SJCRH30 (cell line): ENCODE data around the gene ZSCAN1. TPM values are rescaled to one million over a fixed set of nuclear protein-coding genes. Genes with fewer than 3 reads are reported as not detected.

Source experiments
- DNase-seq, 2 experiments: peaks; one replicate each; pipeline ENCODE4 v3.0.0-alpha.2; 2015 to 2020
- H3K27ac ChIP-seq: fragments of 250-450 bp; sonication (Bioruptor Pico); 2 replicates; pipeline ENCODE4 v1.5.1; 2020; ENCODE audit warnings: mild to moderate bottlenecking, moderate library complexity
- H3K27me3 ChIP-seq: fragments of 250-450 bp; sonication (Bioruptor Pico); 2 replicates; pipeline ENCODE4 v1.5.1; 2020; ENCODE audit warnings: mild to moderate bottlenecking, moderate library complexity
- H3K36me3 ChIP-seq: fragments of 250-450 bp; sonication (Bioruptor Pico); 2 replicates; pipeline ENCODE4 v1.5.1; 2020; ENCODE audit warnings: mild to moderate bottlenecking, moderate library complexity
- H3K4me1 ChIP-seq: fragments of 250-450 bp; sonication (Bioruptor Pico); 2 replicates; pipeline ENCODE4 v1.5.1; 2020; ENCODE audit warnings: mild to moderate bottlenecking, moderate library complexity
- H3K4me3 ChIP-seq: fragments of 250-450 bp; sonication (Bioruptor Pico); 2 replicates; pipeline ENCODE4 v1.5.1; 2020; ENCODE audit warnings: mild to moderate bottlenecking, moderate library complexity
- H3K9me3 ChIP-seq: fragments of 250-450 bp; sonication (Bioruptor Pico); replicated peaks from 2 replicates; pipeline ENCODE4 v1.5.1; 2020; ENCODE audit warnings: mild to moderate bottlenecking, moderate library complexity
- total RNA-seq: library from RNA; depleted of rRNA; stranded (reverse); fragments of >200 nt; shearing (Covaris generic); gene quantifications from 2 replicates; pipeline ENCODE4 v1.2.3, GENCODE V29; 2014

Gene ZSCAN1
- total RNA-seq, 1 experiment from 2014 or later: not detected

DNA sequence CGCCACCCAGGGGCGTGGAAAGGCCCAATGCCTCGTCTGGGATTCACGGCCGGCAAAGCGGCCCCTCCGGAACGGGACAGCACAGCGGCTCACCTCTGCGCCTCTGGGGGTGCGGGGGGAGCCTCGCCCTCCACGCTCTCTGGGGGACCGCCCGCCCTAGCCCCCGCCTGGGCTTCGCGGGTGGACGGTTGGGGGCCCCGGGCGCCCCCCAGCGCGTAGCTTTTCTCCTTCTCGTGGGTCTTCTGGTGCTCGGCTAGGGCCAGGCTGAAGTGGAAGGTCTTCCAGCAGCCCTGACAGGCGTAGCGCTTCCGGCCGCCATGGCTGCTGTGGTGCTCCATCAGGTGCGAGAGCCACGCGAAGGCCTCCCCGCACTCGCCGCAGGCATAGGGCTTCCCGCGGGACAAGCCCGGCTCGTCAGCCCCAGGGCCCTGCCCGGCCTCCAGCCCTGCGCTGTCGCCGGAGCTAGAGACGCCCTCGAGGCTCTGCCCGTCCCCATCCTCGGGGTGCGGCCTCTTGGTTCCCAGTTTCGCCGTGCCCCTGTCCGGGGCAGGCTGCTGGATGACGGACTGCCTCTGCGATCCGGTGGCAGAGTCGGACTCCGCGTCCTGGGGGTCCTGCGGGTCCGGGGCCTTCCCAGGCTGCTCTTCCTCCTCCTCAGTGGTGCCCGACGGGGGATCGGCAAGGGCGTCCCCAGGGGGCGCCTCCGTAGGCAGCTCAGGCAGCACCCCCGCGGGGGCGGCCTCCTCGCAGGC is 50.9 kb downstream of the ZSCAN1 start:
- no peak overlapping the region for H3K4me3 ChIP-seq
- H3K36me3 ChIP-seq: no peaks in the 10 kb centered on the region
- H3K27me3 ChIP-seq: no peaks in the 10 kb centered on the region
- no peaks in the 10 kb centered on the region for H3K4me1 ChIP-seq
- H3K9me3 ChIP-seq: no peaks in the 10 kb centered on the region; the same call in 1 of the 2 replicates
- no peak for DNase-seq
- H3K27ac ChIP-seq: no peak overlapping the region

GRCh38 chr19:58085348-58085875 is 51.6 kb downstream of the ZSCAN1 start:
- Histone ChIP-seq H3K36me3 (no peaks in the 10 kb centered on the region), H3K4me1 (no peaks in the 10 kb centered on the region), H3K27me3 (no peaks in the 10 kb centered on the region), H3K9me3 (no peaks in the 10 kb centered on the region; the same call in 1 of the 2 replicates), H3K4me3 (no peak overlapping the region), H3K27ac (no peak overlapping the region)
- DNase-seq: no peak

DNA sequence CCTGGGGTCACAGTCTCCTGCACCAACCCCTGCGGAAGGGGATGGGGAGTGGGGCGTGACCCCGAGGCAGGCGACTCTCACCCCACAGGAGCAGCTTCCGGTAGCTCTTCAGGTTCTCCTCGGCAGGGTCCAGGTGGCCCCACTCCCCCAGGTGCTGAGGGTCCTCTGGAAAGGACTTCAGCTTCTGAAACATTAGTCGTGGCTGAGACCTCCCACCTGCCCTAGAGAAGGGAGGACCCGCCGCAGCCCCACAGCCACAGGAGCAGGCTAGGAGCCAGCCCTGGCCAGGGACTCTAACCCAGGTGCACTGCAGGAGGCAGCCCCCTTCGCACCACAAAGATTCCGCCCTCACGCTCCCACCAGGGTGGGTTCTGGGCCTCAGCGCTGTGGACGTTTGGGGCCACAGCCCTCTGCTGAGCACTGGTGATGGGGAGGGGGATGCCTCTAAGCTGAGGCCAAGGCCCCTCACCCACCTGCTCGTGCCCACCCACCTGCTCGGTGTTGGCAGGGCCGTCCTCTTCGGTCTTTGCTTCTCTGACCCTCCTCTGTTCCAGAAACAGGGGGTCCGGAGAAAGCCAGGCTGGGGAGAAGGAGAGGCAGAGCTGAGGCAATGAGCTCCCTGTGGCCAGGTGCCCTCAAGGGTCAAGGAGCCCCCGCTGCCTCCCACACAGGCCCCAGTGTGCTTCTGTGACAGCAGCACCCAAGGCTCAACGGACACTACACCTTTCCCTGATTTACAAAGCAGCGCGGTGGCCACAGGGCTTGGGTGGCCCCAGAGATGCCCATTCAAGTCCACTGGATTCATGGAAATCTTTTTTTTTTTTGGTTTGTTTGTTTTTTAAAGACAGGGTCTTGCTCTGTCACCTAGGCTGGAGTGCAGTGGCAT is 53.2 kb downstream of the ZSCAN1 start:
- Histone ChIP-seq H3K9me3 (no peaks in the 10 kb centered on the region; the same call in 1 of the 2 replicates), H3K27me3 (no peaks in the 10 kb centered on the region), H3K4me1 (peaks cover 3% of the 10 kb centered on the region; the same call in 1 of the 2 replicates), H3K27ac (no peak overlapping the region), H3K4me3 (no peak overlapping the region), H3K36me3 (no peaks in the 10 kb centered on the region)
- DNase-seq: no peak

DNA sequence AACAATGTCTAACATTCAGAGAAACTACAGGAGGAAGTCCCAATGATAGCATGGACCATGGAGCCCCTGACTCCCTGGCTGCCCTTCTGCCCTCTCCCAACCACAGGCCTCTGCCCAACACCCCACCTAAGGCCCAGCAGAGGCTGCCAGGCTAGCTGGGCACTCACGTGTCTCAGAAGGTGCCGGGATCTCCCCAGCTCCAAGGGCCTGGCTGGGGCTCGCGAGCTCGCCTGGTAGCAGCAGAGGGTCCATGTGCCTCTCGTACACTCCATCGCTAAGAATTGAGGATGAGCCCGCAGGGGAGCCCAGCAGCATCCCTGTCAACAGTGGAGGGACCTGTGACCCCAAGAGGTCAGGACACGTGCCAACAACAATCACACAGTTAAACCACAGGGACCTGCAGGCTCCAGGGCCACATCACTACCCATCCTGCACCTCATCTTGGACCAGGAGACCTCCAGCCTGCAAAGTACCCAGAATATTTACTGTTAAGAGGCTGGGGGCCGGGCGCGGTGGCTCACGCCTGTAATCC is 54.8 kb downstream of the ZSCAN1 start:
- Histone ChIP-seq H3K36me3 (no peaks in the 10 kb centered on the region), H3K4me3 (no peak overlapping the region), H3K27ac (no peak overlapping the region), H3K4me1 (peaks cover 3% of the 10 kb centered on the region; the same call in 1 of the 2 replicates), H3K27me3 (no peaks in the 10 kb centered on the region), H3K9me3 (no peaks in the 10 kb centered on the region; the same call in 1 of the 2 replicates)
- no peak for DNase-seq

- Histone ChIP-seq H3K27me3 (no peaks in the 10 kb centered on the region), H3K36me3 (no peaks in the 10 kb centered on the region), H3K4me3 (no peak overlapping the region), H3K27ac (no peak overlapping the region), H3K4me1 (peaks cover 3% of the 10 kb centered on the region; the same call in 1 of the 2 replicates), H3K9me3 (no peaks in the 10 kb centered on the region; the same call in 1 of the 2 replicates)
- no peak for DNase-seq
Observed at GRCh38 chr19:58089846-58090245, 56.0 kb downstream of the ZSCAN1 start.

GRCh38 chr19:58091251-58091995 is 57.6 kb downstream of the ZSCAN1 start:
- peak; percentile 79 to 82 for DNase-seq

GRCh38 chr19:58093071-58093470 is 59.2 kb downstream of the ZSCAN1 start:
- no peaks in the 10 kb centered on the region for H3K36me3 ChIP-seq
- no peak overlapping the region for H3K27ac ChIP-seq
- H3K9me3 ChIP-seq: no peaks in the 10 kb centered on the region; the same call in none of the 2 replicates
- H3K4me1 ChIP-seq: peaks cover 3% of the 10 kb centered on the region; the same call in 1 of the 2 replicates
- DNase-seq: no peak
- no peak overlapping the region for H3K4me3 ChIP-seq
- no peaks in the 10 kb centered on the region for H3K27me3 ChIP-seq

More at GRCh38 chr19:58091251-58091995, 57.6 kb downstream of the ZSCAN1 start:
- H3K4me1 ChIP-seq: peaks cover 3% of the 10 kb centered on the region; the same call in 1 of the 2 replicates
- H3K9me3 ChIP-seq: no peaks in the 10 kb centered on the region; the same call in none of the 2 replicates
- H3K36me3 ChIP-seq: no peaks in the 10 kb centered on the region
- H3K4me3 ChIP-seq: no peak overlapping the region
- H3K27me3 ChIP-seq: no peaks in the 10 kb centered on the region
- H3K27ac ChIP-seq: peak overlapping the region; percentile 28; the same call in 1 of the 2 replicates

DNA sequence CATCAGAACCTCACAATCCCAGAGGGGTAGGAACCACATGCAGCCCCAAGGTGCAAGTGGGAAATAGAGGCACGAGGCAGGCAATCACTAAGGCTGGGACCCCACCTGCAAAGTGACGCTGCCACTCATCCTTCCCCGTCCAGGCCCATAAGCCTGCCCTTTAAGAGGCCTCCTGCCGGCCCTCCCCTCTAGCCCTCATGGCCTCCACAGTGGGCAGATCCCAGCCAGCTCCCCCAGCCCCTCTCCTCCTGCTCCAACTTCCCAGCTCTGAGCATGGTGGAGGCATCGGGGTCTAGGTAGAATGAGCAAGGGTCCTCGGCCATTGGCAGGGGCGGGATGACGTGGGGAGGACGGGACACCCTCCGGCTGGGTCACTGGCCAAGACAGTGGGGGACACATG is 61.5 kb downstream of the ZSCAN1 start:
- no peak overlapping the region for H3K27ac ChIP-seq
- H3K9me3 ChIP-seq: peaks cover 7% of the 10 kb centered on the region
- no peak for DNase-seq
- no peaks in the 10 kb centered on the region for H3K27me3 ChIP-seq
- H3K4me1 ChIP-seq: peaks cover 6% of the 10 kb centered on the region; the same call in 1 of the 2 replicates
- H3K4me3 ChIP-seq: no peak overlapping the region
- no peaks in the 10 kb centered on the region for H3K36me3 ChIP-seq

GRCh38 chr19:58096884-58097283 is 63.1 kb downstream of the ZSCAN1 start:
- Histone ChIP-seq H3K4me1 (peaks cover 5% of the 10 kb centered on the region; the same call in 1 of the 2 replicates), H3K36me3 (no peaks in the 10 kb centered on the region), H3K9me3 (peaks cover 7% of the 10 kb centered on the region), H3K27me3 (no peaks in the 10 kb centered on the region), H3K4me3 (no peak overlapping the region), H3K27ac (no peak overlapping the region)
- no peak for DNase-seq

GRCh38 chr19:58097349-58097748 is 63.5 kb downstream of the ZSCAN1 start:
- Histone ChIP-seq H3K4me1 (0 out of 2 replicates have a peak, but pooled peaks cover 3% of the 10 kb centered on the region), H3K9me3 (peaks cover 7% of the 10 kb centered on the region), H3K36me3 (no peaks in the 10 kb centered on the region), H3K27ac (no peak overlapping the region), H3K4me3 (no peak overlapping the region), H3K27me3 (no peaks in the 10 kb centered on the region)
- DNase-seq: no peak

- H3K9me3 ChIP-seq: peaks cover 7% of the 10 kb centered on the region
- no peaks in the 10 kb centered on the region for H3K36me3 ChIP-seq
- DNase-seq: peak; percentile 93
- H3K27me3 ChIP-seq: no peaks in the 10 kb centered on the region
- H3K27ac ChIP-seq: peak within 1 kb of the TSS; percentile 58
- H3K4me1 ChIP-seq: 0 out of 2 replicates have a peak, but pooled peaks cover 3% of the 10 kb centered on the region
- H3K4me3 ChIP-seq: peak within 1 kb of the TSS; percentile 96
Observed at GRCh38 chr19:58097781-58098681, 64.2 kb downstream of the ZSCAN1 start, which contains the start of gene ZSCAN18. ZSCAN18 (minus strand) TSS chr19:58098231; CDS start chr19:58090267, 7,964 bp downstream.

GRCh38 chr19:58098682-58098998 is 64.8 kb downstream of the ZSCAN1 start:
- Histone ChIP-seq H3K4me3 (peak overlapping the region; percentile 96), H3K36me3 (no peaks in the 10 kb centered on the region), H3K4me1 (0 out of 2 replicates have a peak, but pooled peaks cover 3% of the 10 kb centered on the region), H3K27me3 (no peaks in the 10 kb centered on the region), H3K27ac (peak overlapping the region; percentile 58), H3K9me3 (peaks cover 14% of the 10 kb centered on the region)
- no peak for DNase-seq
